Measurements from ENCODE around the gene FOXK1.

- TF ChIP-seq CTCF (IDR thresholded peaks at IDR 0.05), result no peak
- no peak for TF ChIP-seq POLR2A (IDR thresholded peaks at IDR 0.05)
Observed at GRCh38 chr7:4749363-4749762, 67.3 kb downstream of the FOXK1 start.

All from right lobe of liver (tissue), 4 donors.